ENCODE data around the gene UTY.
A peak's percentile ranks its signal among the peaks of the same experiment; 100 is the strongest.

Gene UTY

GRCh38 chrY:13479828-13480227, at the start of gene UTY:
UTY (minus strand) TSS chrY:13480033; CDS start chrY:13479665, 368 bp downstream.
- peak; percentile 87 for DNase-seq

DNA sequence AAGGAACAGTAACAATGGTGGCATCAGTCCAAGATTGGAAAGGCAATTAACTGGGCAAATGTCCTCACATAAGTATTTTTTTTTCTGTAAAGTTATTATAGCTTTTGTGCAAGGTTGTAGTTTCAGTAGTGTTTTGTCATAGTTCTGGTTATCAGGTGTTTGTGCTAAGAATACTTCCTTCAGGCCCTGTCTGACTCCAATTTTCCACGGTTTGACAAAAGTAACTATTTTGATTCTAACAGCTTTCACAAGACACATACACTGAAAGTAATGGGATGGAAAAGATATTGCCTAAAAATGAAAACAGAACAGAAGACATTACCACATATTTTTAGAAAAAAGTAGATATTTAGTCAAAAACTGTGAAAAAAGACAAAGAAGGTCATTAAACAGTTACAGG, 40.6 kb upstream of the UTY start:
- DNase-seq: no peak

GRCh38 chrY:13501215-13501614, 21.4 kb upstream of the UTY start:
- DNase-seq: no peak

DNA sequence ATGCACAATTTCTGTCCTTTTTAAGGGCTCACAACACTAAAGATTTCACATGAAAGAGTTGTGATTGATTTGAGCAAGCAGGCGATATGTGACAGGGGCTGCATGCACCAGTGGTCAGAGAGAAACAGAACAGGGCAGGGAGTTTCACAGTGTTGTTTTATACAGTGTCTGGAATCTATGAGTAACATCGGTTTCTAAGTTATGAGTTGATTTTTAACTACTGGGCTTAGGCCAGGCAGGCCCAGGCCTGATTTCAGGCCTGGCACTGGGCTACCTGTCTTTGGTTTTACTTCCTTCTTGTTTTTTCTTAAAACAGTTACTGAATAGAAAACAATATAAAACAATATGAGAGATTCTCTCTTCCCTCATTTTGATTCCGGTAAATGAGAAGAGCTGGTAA, 13.9 kb upstream of the UTY start:
- no peak for DNase-seq

DNA sequence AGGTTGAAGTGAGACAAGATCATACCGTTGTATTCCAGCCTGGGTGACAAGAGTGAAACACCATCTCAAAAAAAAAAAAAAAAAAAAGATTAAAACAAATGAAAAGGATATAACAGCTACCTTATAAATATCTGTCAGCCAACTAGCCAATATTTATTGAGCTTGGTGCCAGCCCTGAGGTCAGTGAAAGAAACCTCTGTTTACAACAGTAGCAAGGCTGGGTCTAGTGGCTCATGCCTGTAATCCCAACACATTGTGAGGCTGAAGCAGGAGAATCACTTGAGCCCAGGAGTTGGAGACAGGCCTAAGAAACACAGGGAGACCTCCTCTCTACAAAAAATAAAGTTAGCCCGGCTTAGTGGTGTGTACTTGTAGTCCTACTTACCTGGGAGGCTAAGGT, 12.6 kb upstream of the UTY start:
- DNase-seq: no peak

GRCh38 chrY:13488738-13489137, 8.9 kb upstream of the UTY start:
- no peak for DNase-seq

GRCh38 chrY:13479121-13479711, 617 bp downstream of the UTY start:
- DNase-seq: peak; percentile 27

DNA sequence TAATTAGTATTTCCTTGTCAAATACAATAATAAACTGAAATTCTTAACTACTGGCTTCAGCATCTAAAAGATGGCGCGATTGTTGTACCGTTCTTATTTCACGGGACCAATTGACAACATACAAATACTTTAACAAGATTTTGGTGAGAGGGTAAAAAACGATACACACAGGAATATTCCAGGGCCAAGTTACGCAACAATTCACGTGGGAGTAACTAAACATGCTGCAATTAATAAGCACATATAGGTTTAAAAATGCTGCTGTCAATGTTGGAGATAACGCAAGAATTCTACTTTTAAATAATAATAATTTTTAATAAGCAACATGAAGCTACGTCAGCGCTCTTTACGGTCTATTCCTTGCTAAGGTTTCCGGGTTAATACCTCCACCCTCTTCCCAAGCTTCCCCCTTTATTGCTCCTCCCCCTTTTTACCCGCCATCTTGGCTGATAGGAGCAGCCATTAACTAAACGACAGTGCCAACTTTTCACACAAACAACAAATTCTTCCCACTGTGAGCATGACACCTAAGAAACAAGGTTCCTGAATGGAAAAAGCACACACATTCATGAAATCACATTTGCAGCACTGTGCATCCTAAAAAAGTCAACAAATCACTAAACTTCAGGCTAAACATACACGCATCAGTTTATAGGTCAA, 1.6 kb downstream of the UTY start:
- DNase-seq: peak; percentile 67

- peak; percentile 37 for DNase-seq
Observed at GRCh38 chrY:13474997-13475396, 4.8 kb downstream of the UTY start.

DNA sequence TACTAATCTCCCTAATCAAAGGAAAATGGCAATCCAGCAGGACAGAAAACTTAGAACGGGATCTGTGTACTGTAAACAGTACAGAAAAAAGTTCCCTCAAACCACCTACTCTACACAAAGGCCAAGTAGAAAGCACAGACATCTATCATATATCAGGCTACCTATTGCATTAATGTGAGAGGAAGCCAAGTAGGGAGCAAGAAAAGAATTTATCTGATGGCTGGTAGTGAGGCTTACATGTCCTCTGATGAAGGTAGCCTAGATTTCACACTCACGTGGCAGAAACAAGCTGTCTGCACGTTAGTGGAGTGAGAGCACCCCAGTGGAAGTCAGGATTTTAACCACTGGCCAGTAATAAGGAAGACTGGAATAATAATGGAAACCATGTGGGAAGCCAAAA, 28.3 kb downstream of the UTY start:
- no peak for DNase-seq

- DNase-seq: no peak
Observed at GRCh38 chrY:13450596-13451130, 29.2 kb downstream of the UTY start.

DNA sequence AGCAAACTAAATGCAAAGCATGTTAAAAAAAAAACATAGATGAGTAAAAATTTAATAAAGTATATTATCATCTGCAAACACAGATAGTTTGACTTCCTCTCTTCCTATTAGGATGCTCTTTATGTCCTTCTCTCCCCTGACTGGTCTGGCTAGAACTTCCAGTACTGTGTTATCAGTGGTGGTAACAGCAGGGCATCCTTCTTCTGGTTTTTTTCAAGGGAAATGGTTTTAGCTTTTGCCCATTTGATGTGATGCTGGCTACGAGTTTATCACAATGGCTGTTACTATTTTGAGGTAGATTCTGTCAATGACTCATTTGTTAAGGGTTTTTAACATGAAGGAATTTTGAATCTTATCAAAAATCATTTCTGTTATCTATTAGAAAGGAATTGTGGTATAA, 34.3 kb downstream of the UTY start:
- DNase-seq: no peak

DNA sequence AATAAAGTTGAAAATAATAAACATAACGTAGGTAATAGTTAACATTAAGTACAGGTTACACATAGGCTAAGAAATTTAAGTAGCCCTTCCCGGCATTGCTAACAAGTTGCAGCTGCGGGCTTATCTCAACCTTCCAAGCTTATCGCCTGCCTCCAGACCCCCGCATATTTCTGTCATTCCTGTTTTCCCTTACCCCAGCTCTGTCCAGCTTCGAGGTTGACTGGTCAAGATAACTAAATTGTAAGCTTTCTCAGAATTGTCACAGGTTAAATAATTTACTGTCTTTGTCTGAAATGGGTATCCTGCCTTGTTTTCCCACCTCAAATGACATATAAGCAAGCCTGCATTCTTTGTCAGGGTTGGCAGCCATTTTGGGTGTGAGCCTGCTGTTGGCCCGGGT, 36.7 kb downstream of the UTY start:
- DNase-seq: no peak

GRCh38 chrY:13440811-13441210, 39.0 kb downstream of the UTY start:
- no peak for DNase-seq

DNA sequence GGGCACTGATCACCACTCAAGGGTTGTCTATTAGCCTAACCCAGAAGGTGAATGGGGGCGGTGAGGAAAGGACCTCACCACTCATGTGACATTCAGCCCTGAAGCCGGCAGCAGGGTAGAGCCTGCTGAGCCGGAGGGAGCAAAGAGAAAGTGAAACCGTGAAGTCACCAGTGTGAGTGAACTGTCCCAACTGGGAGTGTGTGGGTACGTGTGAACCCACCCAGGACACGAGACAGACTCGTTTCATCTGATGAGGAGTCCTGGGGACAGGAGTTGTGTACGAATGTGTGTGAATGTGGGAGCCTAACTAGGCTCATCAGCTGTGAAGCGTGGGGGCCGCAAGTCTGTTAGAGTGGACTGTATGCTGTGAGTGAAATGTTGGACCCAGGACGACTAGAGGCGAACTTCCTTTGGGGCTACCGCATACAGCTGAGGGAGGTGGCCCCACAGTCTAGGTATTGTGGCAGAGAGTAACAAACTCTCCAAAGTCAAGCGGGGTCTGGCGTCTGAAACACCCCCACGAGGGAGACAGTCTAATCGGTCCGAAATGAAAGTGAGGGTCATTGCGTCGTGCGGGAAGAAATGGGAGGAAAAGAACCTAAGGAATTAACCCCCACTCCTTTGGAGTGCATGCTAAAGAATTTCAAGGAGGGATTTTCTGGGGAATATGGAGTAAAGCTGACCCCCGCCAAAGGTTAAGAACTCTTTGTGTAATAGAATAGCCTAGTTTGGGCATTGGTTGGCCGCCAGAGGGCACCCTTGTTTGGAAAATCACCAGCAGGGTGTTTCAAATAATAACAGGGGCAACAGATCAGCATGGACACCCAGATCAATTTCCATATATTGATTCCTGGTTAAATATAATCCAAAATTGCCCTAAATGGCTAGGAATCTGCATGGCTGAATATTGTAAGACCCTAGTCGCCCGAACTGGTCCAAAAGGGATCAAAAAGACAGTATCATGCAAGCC, 43.6 kb downstream of the UTY start:
- peak; percentile 4 for DNase-seq

DNA sequence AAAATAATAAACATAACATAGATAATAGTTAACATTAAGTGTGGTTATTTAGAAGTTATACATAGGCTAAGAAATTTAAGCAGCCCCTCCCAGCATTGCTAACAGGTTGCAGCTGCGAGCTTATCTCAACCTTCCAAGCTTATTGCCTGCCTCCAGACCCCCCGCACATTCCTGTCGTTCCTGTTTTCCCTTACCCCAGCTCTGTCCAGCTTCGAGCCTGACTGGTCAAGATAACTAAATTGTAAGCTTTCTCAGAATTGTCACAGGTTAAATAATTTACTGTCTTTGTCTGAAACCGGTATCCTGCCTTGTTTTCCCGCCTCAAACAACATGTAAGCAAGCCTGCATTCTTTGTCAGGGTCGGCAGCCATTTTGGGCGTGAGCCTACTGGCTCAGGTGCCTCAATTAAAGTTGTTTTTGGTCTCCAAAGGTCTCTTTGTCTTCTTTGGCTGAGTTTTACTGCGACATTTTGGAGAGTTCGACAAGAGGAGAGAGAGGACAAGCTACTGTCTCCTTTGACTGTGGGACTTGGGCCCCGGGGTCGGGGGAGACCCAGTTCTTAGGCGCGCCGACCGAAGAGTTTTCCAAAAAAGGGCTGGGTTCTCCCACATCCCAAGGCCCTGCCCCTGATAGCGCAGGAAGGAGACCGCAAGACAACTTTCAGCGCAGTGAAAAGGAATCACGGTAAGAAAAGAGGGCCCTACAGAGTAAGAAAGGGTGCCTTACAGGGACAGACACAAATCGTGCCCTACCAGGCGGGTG, 44.4 kb downstream of the UTY start:
- no peak for DNase-seq

DNA sequence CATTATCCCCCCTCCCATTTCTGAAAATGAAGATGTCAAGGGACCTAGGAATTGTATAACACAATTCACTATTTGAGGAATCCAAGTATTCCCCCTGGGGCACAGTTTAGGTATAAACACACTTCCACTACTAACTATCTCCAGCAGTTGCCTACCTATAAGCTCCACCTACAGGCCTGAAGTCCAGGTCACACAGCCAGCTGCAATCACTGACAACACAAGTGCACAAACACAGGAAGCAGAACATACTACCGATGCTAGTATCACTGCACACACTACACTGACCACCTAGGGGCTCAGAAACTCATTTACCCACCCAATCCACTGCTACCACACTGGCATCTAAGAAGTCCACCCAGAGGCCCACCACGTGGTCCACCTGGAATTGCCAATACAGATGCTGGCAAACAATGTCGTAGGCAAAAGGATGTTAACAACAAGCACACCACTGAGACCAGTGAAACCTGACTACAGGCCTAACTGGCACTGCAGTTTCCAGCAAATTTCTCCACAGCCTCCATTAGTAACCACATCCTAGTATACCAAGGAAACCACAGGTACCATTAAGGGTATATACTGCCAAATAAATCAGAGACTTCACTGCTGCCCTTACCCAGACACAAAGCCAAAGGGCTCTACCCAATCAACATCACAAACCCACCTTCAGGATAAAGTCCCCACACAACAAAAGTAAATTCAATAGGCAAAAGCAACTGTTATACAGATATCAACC, 47.4 kb downstream of the UTY start:
- DNase-seq: no peak

- no peak for DNase-seq
Observed at GRCh38 chrY:13429551-13429950, 50.3 kb downstream of the UTY start.

- peak; percentile 4 for DNase-seq
Observed at GRCh38 chrY:13423281-13423732, 56.5 kb downstream of the UTY start.

DNA sequence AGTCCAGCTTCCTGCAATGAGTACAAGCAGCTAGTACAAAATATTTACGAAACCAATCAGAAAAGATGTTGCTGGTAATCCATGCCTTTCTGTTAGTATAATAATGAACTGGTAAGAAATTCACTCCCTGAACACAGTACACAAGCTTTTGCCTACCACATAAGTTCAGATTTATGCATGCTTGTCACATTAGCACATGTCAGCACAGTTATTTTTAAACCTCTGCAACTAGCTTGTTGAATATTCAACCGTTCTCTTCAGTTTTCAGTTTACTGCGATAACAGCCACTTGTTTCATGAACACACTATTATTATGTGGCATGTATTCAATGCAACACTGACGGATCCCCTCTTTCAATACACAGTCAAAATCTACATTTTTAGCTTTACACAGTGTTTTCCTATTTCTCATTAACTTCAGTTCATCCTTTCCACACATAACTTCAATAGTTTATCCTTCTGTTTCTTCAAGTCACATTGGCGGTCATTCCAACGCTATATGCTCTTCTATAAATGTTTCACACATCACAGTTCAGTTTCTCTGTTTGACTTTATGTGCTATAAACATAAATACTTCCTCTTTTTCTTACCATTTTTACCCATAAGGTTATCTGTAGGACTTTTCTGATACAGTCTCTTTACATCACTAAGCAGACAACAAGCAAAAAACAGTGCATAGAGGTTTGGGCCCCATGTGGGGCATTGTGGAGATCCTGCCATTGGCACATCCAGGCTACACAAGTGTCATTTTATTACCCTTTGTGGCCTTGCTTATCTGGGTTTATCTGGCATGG, 62.8 kb downstream of the UTY start:
- DNase-seq: no peak

- DNase-seq: no peak
Observed at GRCh38 chrY:13415556-13415955, 64.3 kb downstream of the UTY start.
